Measurements from ENCODE around the gene ALG3. TPM values are rescaled to one million over a fixed set of nuclear protein-coding genes. Genes with fewer than 3 reads are reported as not detected.

The ALG3 gene
- total and polyA plus RNA-seq, 2 donors (not counting 3 experiments of a cell fraction or from before 2014, with no cell fraction given): 42.9 to 99.9 TPM

DNA sequence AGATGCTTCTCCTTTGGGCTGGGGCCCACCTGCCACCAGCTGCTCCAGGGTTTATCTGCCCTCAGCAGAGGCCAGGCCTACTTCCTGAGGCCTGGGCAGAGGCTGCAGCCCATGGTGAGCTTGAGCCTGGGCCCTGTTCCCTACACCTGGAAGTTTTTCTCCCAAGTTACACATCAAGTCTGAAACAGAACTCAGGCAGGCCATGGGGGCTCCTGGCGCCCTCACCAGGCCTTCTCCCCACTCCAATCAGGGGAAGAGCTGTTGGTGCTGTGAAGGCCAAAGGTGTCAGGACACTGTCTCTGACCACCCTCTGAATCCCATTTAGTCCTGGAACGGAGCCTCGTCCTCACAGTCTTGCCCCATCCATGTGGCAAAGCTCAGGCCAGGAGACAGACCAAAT, 12.1 kb downstream of the ALG3 start:
- BruUV-seq (replicated peaks): no TSS peak
- H3K9ac ChIP-seq (replicated peaks; ENCODE audit: extremely low read depth, insufficient read depth, low read length): no peak overlapping the region
- POLR2A ChIA-PET: no interaction called here
- no peaks in the 10 kb centered on the region for H3K9me3 ChIP-seq (replicated peaks; ENCODE audit: control insufficient read depth, insufficient read depth, low read length)
- DNase-seq (ENCODE audit: low read depth, low spot score) (no peak), FAIRE-seq (no peak)
- no peaks in the 10 kb centered on the region for H4K20me1 ChIP-seq (replicated peaks; ENCODE audit: control insufficient read depth, extremely low read depth, insufficient read depth, low read length)
- dilution Hi-C loops (cut with MboI; ENCODE audit: extremely low pct_ligation_motif_present, low sequenced_read_pairs): no loop called here
- H3K27ac ChIP-seq (ENCODE audit: insufficient read depth, low read depth, low read length): no peak overlapping the region
- H3K27me3 ChIP-seq (ENCODE audit: control insufficient read depth in 2 of 2, insufficient read depth in 2 of 2, low read length in 2 of 2): peaks cover 12 to 13% of the 10 kb centered on the region in 2 experiments
- H3K4me3 ChIP-seq (replicated peaks in 1 of 3; ENCODE audit: insufficient read depth in 1 of 3, low read depth in 1 of 3, low read length in 3 of 3): no peak overlapping the region
- H3K79me2 ChIP-seq (ENCODE audit: control insufficient read depth, insufficient read depth, low read length): no peaks in the 10 kb centered on the region
- intact Hi-C loops (cut with micrococcal nuclease): no loop called here
- H3K36me3 ChIP-seq (ENCODE audit: control insufficient read depth in 2 of 2, extremely low read depth in 1 of 2, insufficient read depth in 2 of 2, low read length in 2 of 2): no peaks in the 10 kb centered on the region
- H3K4me2 ChIP-seq (ENCODE audit: insufficient read depth, low read length): no peak overlapping the region
- H3K4me1 ChIP-seq (ENCODE audit: control insufficient read depth, extremely low read depth, insufficient read depth, low read length): no peaks in the 10 kb centered on the region
- H2AFZ ChIP-seq (ENCODE audit: low read depth, low read length): no peak overlapping the region
- CTCF ChIA-PET: interaction anchor here (5.9 to 8.1 kb wide), 2 partner anchors 9 to 339 kb away, joined by 54 to 98 read pairs; partner anchors contain the start of gene VWA5B2
- no peak for TF ChIP-seq GATA2 (IDR thresholded peaks at IDR 0.05; ENCODE audit: insufficient read depth, insufficient read length, low read depth, low read length)
- no peak for TF ChIP-seq EZH2 (IDR thresholded peaks at IDR 0.05; ENCODE audit: borderline replicate concordance, low read depth, low read length, severe bottlenecking)
- TF ChIP-seq, protein P1, sequence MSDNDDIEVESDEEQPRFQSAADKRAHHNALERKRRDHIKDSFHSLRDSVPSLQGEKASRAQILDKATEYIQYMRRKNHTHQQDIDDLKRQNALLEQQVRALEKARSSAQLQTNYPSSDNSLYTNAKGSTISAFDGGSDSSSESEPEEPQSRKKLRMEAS (IDR thresholded peaks at IDR 0.05; ENCODE audit: insufficient read depth, insufficient read length): no peak
- no peak for TF ChIP-seq POLR2AphosphoS5 (IDR thresholded peaks at IDR 0.05; ENCODE audit: insufficient read depth, low read depth, low read length)
- no peak for TF ChIP-seq POLR2A (IDR thresholded peaks at IDR 0.05; ENCODE audit: low read depth, low read length)
- TF ChIP-seq, protein P2, sequence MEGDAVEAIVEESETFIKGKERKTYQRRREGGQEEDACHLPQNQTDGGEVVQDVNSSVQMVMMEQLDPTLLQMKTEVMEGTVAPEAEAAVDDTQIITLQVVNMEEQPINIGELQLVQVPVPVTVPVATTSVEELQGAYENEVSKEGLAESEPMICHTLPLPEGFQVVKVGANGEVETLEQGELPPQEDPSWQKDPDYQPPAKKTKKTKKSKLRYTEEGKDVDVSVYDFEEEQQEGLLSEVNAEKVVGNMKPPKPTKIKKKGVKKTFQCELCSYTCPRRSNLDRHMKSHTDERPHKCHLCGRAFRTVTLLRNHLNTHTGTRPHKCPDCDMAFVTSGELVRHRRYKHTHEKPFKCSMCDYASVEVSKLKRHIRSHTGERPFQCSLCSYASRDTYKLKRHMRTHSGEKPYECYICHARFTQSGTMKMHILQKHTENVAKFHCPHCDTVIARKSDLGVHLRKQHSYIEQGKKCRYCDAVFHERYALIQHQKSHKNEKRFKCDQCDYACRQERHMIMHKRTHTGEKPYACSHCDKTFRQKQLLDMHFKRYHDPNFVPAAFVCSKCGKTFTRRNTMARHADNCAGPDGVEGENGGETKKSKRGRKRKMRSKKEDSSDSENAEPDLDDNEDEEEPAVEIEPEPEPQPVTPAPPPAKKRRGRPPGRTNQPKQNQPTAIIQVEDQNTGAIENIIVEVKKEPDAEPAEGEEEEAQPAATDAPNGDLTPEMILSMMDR (IDR thresholded peaks at IDR 0.05; ENCODE audit: extremely low read depth in 1 of 2, insufficient read depth in 1 of 2, low read depth in 1 of 2, low read length in 2 of 2): no peak
- no peak for TF ChIP-seq MYC (IDR thresholded peaks at IDR 0.05; ENCODE audit: low read depth, low read length)
- no peak for TF ChIP-seq JUN (IDR thresholded peaks at IDR 0.05; ENCODE audit: borderline replicate concordance, insufficient read depth, insufficient read length, low read depth)
- no peak for TF ChIP-seq FOS (IDR thresholded peaks at IDR 0.05; ENCODE audit: borderline replicate concordance, insufficient read depth, low read length)
- H3K9me1 ChIP-seq (replicated peaks; ENCODE audit: control insufficient read depth, extremely low read depth, insufficient read depth, low read length): no peaks in the 10 kb centered on the region

Data from endothelial cell of umbilical vein (primary cell).